Activated B cell treated with CpG ODN at 0.5 μM for 24 hours (primary cell): Measurements from ENCODE around the gene CLEC2B. TPM values are rescaled to one million over a fixed set of nuclear protein-coding genes. Genes with fewer than 3 reads are reported as not detected.

Source experiments
- ATAC-seq: fragments of 200-7000 bp; cut with Tn5 transposase; one replicate; pipeline ENCODE4 v1.10.0; 2021; ENCODE audit warnings: low read depth, mild to moderate bottlenecking, moderate library complexity
- CTCF ChIA-PET: fragments of 350-600 bp; sonication (Branson Sonifier 250); formaldehyde crosslinking; loops from one replicate; lab custom pipeline; 2021; ENCODE audit warnings: antibody characterized with exemption; lab: Charles Lee
- POLR2A ChIA-PET: fragments of 350-600 bp; sonication (Branson Sonifier 250); formaldehyde crosslinking; loops from one replicate; lab custom pipeline; 2021; ENCODE audit warnings: antibody characterized with exemption; lab: Charles Lee
- DNase-seq: peaks from one replicate; pipeline ENCODE4 v3.0.0; 2022
- H3K27ac Mint-ChIP-seq: one replicate; pipeline ENCODE4 v1.8.0; 2020; ENCODE audit warnings: mixed read lengths
- H3K27me3 Mint-ChIP-seq: one replicate; pipeline ENCODE4 v1.8.0; 2021; ENCODE audit warnings: mixed read lengths
- H3K36me3 Mint-ChIP-seq: one replicate; pipeline ENCODE4 v1.8.0; 2021; ENCODE audit warnings: low read depth, mixed read lengths
- H3K4me1 Mint-ChIP-seq: one replicate; pipeline ENCODE4 v1.8.0; 2021; ENCODE audit warnings: mixed read lengths
- H3K4me3 Mint-ChIP-seq: one replicate; pipeline ENCODE4 v1.8.0; 2020; ENCODE audit warnings: mild to moderate bottlenecking, mixed read lengths
- H3K9me3 Mint-ChIP-seq: one replicate; pipeline ENCODE4 v1.8.0; 2020; ENCODE audit warnings: mixed read lengths
- CTCF ChIP-seq: fragments of 200-600 bp; IDR thresholded peaks from one replicate; pipeline ENCODE4 v1.8.0; 2022; ENCODE audit warnings: antibody characterized with exemption, mild to moderate bottlenecking
- intact Hi-C: fragments of 100-400 bp; cut with micrococcal nuclease; formaldehyde crosslinking; loops from one replicate; pipeline ENCODE4 v1.15.1; 2024
- total RNA-seq: library from RNA; stranded (reverse); gene quantifications from 2 replicates; pipeline ENCODE4 v1.2.3, GENCODE V29; 2022

CLEC2B gene
- total RNA-seq, 1 donor from 2014 or later, result 19.1 TPM

- no peak for TF ChIP-seq CTCF
- CTCF ChIA-PET, result interaction anchor here (1.0 to 1.1 kb wide), 2 partner anchors 35 to 122 kb away, joined by 3 to 4 read pairs; no protein-coding TSS in a partner anchor
- DNase-seq (no peak), ATAC-seq (no peak)
- POLR2A ChIA-PET, result interaction anchor here (1.9 kb wide), 1 partner anchor 225 kb away, joined by 4 read pairs; no protein-coding TSS in a partner anchor
- no peak overlapping the region for H3K4me3 Mint-ChIP-seq
- H3K27ac Mint-ChIP-seq, result no peak overlapping the region
- intact Hi-C loops, result no loop called here
- peaks cover 21% of the 10 kb centered on the region for H3K4me1 Mint-ChIP-seq
- peaks cover 10% of the 10 kb centered on the region for H3K36me3 Mint-ChIP-seq
- H3K27me3 Mint-ChIP-seq, result peaks cover 2% of the 10 kb centered on the region
- H3K9me3 Mint-ChIP-seq, result no peaks in the 10 kb centered on the region
Measured at GRCh38 chr12:9872162-9872561, 3.0 kb upstream of the CLEC2B start.

- no peak for TF ChIP-seq CTCF
- ATAC-seq (no peak), DNase-seq (no peak)
- peak overlapping the region; percentile 95 for H3K4me3 Mint-ChIP-seq
- POLR2A ChIA-PET, result interaction anchor here (1.9 kb wide), 1 partner anchor 223 kb away, joined by 4 read pairs; no protein-coding TSS in a partner anchor
- H3K27ac Mint-ChIP-seq, result peak overlapping the region; percentile 98
- no peaks in the 10 kb centered on the region for H3K9me3 Mint-ChIP-seq
- peaks cover 10% of the 10 kb centered on the region for H3K36me3 Mint-ChIP-seq
- peaks cover 30% of the 10 kb centered on the region for H3K4me1 Mint-ChIP-seq
- peaks cover 2% of the 10 kb centered on the region for H3K27me3 Mint-ChIP-seq
- intact Hi-C loops, result no loop called here
- CTCF ChIA-PET, result interaction anchor here (1.4 kb wide), 1 partner anchor 73 kb away, joined by 4 read pairs; no protein-coding TSS in a partner anchor
Measured at GRCh38 chr12:9870286-9870866, 1.2 kb upstream of the CLEC2B start.

GRCh38 chr12:9868951-9869306, 225 bp downstream of the CLEC2B start:
- ChIA-PET POLR2A (interaction anchor here (1.0 to 3.9 kb wide), 4 partner anchors 111 to 496 kb away, joined by 4 to 16 read pairs (median 12); partner anchors contain the start of gene CLEC2D), CTCF (interaction anchor here (1.3 to 2.0 kb wide), 2 partner anchors 55 to 119 kb away, joined by 5 read pairs; no protein-coding TSS in a partner anchor)
- DNase-seq (no peak), ATAC-seq (no peak)
- peaks cover 5% of the 10 kb centered on the region for H3K9me3 Mint-ChIP-seq
- peak overlapping the region; percentile 98 for H3K27ac Mint-ChIP-seq
- peaks cover 42% of the 10 kb centered on the region for H3K4me1 Mint-ChIP-seq
- H3K36me3 Mint-ChIP-seq, result peaks cover 18% of the 10 kb centered on the region
- intact Hi-C loops, result loop anchor here (2.0 to 5.0 kb wide), 7 partner anchors 57 to 743 kb away; partner anchors contain the start of genes CD69 and MAGOHB
- H3K27me3 Mint-ChIP-seq, result peaks cover 2% of the 10 kb centered on the region
- H3K4me3 Mint-ChIP-seq, result peak overlapping the region; percentile 95
- TF ChIP-seq CTCF, result no peak

GRCh38 chr12:9868311-9868801, 798 bp downstream of the CLEC2B start:
- DNase-seq, result no peak
- Mint-ChIP-seq H3K4me1 (peaks cover 42% of the 10 kb centered on the region), H3K27me3 (peaks cover 2% of the 10 kb centered on the region), H3K36me3 (peaks cover 23% of the 10 kb centered on the region), H3K27ac (peak overlapping the region; percentile 98), H3K9me3 (peaks cover 11% of the 10 kb centered on the region), H3K4me3 (peak overlapping the region; percentile 95)
- TF ChIP-seq CTCF, result no peak
- ATAC-seq, result no peak
- POLR2A ChIA-PET, result interaction anchor here (1.2 to 3.9 kb wide), 3 partner anchors 110 to 220 kb away, joined by 8 to 16 read pairs (median 15); partner anchors contain the start of gene CLEC2D
- CTCF ChIA-PET, result interaction anchor here (1.3 to 2.0 kb wide), 2 partner anchors 54 to 119 kb away, joined by 5 read pairs; no protein-coding TSS in a partner anchor
- intact Hi-C loops, result loop anchor here (2.0 to 5.0 kb wide), 7 partner anchors 56 to 744 kb away; partner anchors contain the start of genes CD69 and MAGOHB

- no peak for DNase-seq
- intact Hi-C loops, result loop anchor here (5.0 kb wide), 4 partner anchors 55 to 745 kb away; partner anchors contain the start of gene MAGOHB
- peaks cover 49% of the 10 kb centered on the region for H3K4me1 Mint-ChIP-seq
- peaks cover 32% of the 10 kb centered on the region for H3K36me3 Mint-ChIP-seq
- ChIA-PET POLR2A (interaction anchor here (0.6 to 3.9 kb wide), 9 partner anchors 40 to 520 kb away, joined by 3 to 16 read pairs (median 3); partner anchors contain the start of genes CD69, CLEC2D and CLEC7A), CTCF (interaction anchor here (1.5 to 2.0 kb wide), 2 partner anchors 70 to 118 kb away, joined by 3 to 5 read pairs; no protein-coding TSS in a partner anchor)
- ATAC-seq, result no peak
- H3K27ac Mint-ChIP-seq, result peak overlapping the region; percentile 87
- peaks cover 13% of the 10 kb centered on the region for H3K9me3 Mint-ChIP-seq
- H3K27me3 Mint-ChIP-seq, result peaks cover 2% of the 10 kb centered on the region
- H3K4me3 Mint-ChIP-seq, result peak overlapping the region; percentile 83
- TF ChIP-seq CTCF, result no peak
Measured at GRCh38 chr12:9867531-9867930, 1.6 kb downstream of the CLEC2B start.
